Right atrium auricular region (tissue), 2 donors: ENCODE data around the gene AOX1. TPM values are rescaled to one million over a fixed set of nuclear protein-coding genes. Genes with fewer than 3 reads are reported as not detected.
"Not testable (repeated sequence)": the region's sequence is repeated elsewhere in the genome, so short reads cannot be mapped to it uniquely, and the experiment has no call there.

Experiments used
- DNase-seq: peaks from one replicate; pipeline ENCODE4 v3.0.0-alpha.2; 2019; ENCODE audit warnings: low spot score
- H3K27ac ChIP-seq, 2 donors: fragments of 200-600 bp; sonication (generic); 1 replicate in 1 of 2; 2 replicates in 1 of 2; pipeline ENCODE4 v1.5.1; 2016 to 2019
- H3K27me3 ChIP-seq, 2 donors: fragments of 200-600 bp; sonication (generic); one replicate each; pipeline versions ENCODE4 v1.5.1 to v1.6.0; 2017 to 2019
- H3K36me3 ChIP-seq: fragments of 200-600 bp; sonication (generic); one replicate; pipeline ENCODE4 v1.5.1; 2016
- H3K4me1 ChIP-seq, 2 donors: fragments of 200-600 bp; sonication (generic); one replicate each; pipeline versions ENCODE4 v1.5.1 to v1.6.0; 2017 to 2019
- H3K4me3 ChIP-seq, 2 donors: fragments of 200-600 bp; sonication (generic); 1 replicate in 1 of 2; 2 replicates in 1 of 2; pipeline ENCODE4 v1.5.1; 2017 to 2019; ENCODE audit warnings: mild to moderate bottlenecking in 1 of 2, moderate library complexity in 1 of 2
- H3K9me3 ChIP-seq, 2 donors: fragments of 200-600 bp; sonication (generic); one replicate each; pipeline ENCODE4 v1.5.1; 2019
- CTCF ChIP-seq, 2 donors: fragments of 200-600 bp; sonication (generic); IDR thresholded peaks; one replicate each; pipeline ENCODE4 v1.5.1; 2019; ENCODE audit warnings: antibody characterized with exemption in 2 of 2
- total RNA-seq, 2 donors: library from RNA; depleted of rRNA; stranded (reverse); fragments of >200 nt; gene quantifications; one replicate each; pipeline ENCODE4 v1.1.0, GENCODE V29; 2016

The AOX1 gene
- total RNA-seq, 2 donors from 2014 or later, result 12.2 to 48.2 TPM

GRCh38 chr2:200625282-200625681 lies 39.5 kb downstream of the AOX1 start:
- Histone ChIP-seq H3K4me3 (no peak overlapping the region), H3K9me3 (no peaks in the 10 kb centered on the region), H3K36me3 (no peaks in the 10 kb centered on the region), H3K4me1 (no peaks in the 10 kb centered on the region), H3K27ac (no peak overlapping the region), H3K27me3 (no peaks in the 10 kb centered on the region)
- DNase-seq, result no peak
- TF ChIP-seq CTCF (IDR thresholded peaks at IDR 0.05), result no peak

- no peak overlapping the region for H3K27ac ChIP-seq
- no peak for DNase-seq
- H3K36me3 ChIP-seq, result no peaks in the 10 kb centered on the region
- no peak overlapping the region for H3K4me3 ChIP-seq
- no peaks in the 10 kb centered on the region for H3K27me3 ChIP-seq
- no peak for TF ChIP-seq CTCF (IDR thresholded peaks at IDR 0.05)
- H3K4me1 ChIP-seq, result no peaks in the 10 kb centered on the region
- H3K9me3 ChIP-seq, result no peaks in the 10 kb centered on the region
These were observed 40.1 kb downstream of the AOX1 start for GRCh38 chr2:200625958-200626363.

- Histone ChIP-seq H3K27ac (no peak overlapping the region), H3K27me3 (no peaks in the 10 kb centered on the region), H3K4me3 (no peak overlapping the region), H3K36me3 (no peaks in the 10 kb centered on the region), H3K4me1 (no peaks in the 10 kb centered on the region), H3K9me3 (no peaks in the 10 kb centered on the region)
- no peak for DNase-seq
- TF ChIP-seq CTCF (IDR thresholded peaks at IDR 0.05), result no peak
These were observed 41.4 kb downstream of the AOX1 start for GRCh38 chr2:200627110-200627770.

GRCh38 chr2:200628461-200628860 lies 42.6 kb downstream of the AOX1 start:
- H3K27me3 ChIP-seq, H3K4me1 ChIP-seq, H3K4me3 ChIP-seq, H3K36me3 ChIP-seq, DNase-seq, H3K27ac ChIP-seq, H3K9me3 ChIP-seq: not testable (repeated sequence)

DNA sequence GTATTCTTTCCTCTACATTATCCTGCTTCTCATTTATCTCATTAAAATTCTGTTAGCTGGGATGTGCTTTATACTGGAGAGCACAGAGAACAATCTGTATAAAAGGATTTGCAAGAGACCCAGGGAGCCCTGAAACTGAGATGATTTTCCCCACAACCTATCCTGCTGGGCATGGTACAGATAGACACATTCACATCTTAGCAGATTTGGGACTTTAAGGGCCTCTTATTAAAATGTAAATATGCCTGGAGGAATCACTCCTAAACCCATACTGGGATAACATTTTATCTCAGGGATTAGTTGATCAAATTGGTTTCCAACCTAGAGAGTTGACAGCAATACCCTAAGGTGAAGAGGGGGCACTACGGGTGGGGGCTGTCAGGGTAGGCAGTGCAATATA lies 45.5 kb downstream of the AOX1 start:
- Histone ChIP-seq H3K9me3 (peaks cover 0 to 6% of the 10 kb centered on the region in 2 donors), H3K27me3 (no peaks in the 10 kb centered on the region), H3K36me3 (no peaks in the 10 kb centered on the region), H3K27ac (no peak overlapping the region), H3K4me1 (no peaks in the 10 kb centered on the region), H3K4me3 (no peak overlapping the region)
- no peak for TF ChIP-seq CTCF (IDR thresholded peaks at IDR 0.05)
- DNase-seq, result no peak

GRCh38 chr2:200634231-200634964 lies 48.6 kb downstream of the AOX1 start:
- H3K4me3 ChIP-seq, result no peak overlapping the region
- peaks cover 0 to 6% of the 10 kb centered on the region in 2 donors for H3K9me3 ChIP-seq
- no peak for TF ChIP-seq CTCF (IDR thresholded peaks at IDR 0.05)
- H3K36me3 ChIP-seq, result no peaks in the 10 kb centered on the region
- H3K27me3 ChIP-seq, result no peaks in the 10 kb centered on the region
- H3K4me1 ChIP-seq, result no peaks in the 10 kb centered on the region
- no peak for DNase-seq
- no peak overlapping the region for H3K27ac ChIP-seq
